Fibroblast of pulmonary artery (primary cell): ENCODE results near the gene GALNT9.

Source experiments
- DNase-seq: peaks from one replicate; pipeline ENCODE4 v3.0.0-alpha.2; 2010; ENCODE audit warnings: low read depth
- H3K4me3 ChIP-seq: replicated peaks from 2 replicates; pipeline ENCODE4 v1.5.1; 2011; ENCODE audit warnings: low read depth, mild to moderate bottlenecking, control low read depth, low read length, moderate library complexity
- CTCF ChIP-seq: IDR thresholded peaks from 2 replicates; pipeline ENCODE4 v1.5.1; 2011; ENCODE audit warnings: mild to moderate bottlenecking, control low read depth, low read length, inconsistent platforms; ENCODE audit errors: missing control alignments

Gene GALNT9

GRCh38 chr12:132342251-132343227, 13.2 kb upstream of the GALNT9 start:
- DNase-seq, result no peak
- H3K4me3 ChIP-seq, result no peak overlapping the region
- TF ChIP-seq CTCF, result peak; percentile 41

GRCh38 chr12:132341318-132342050, 12.1 kb upstream of the GALNT9 start:
- no peak for DNase-seq
- H3K4me3 ChIP-seq, result no peak overlapping the region
- no peak for TF ChIP-seq CTCF

DNA sequence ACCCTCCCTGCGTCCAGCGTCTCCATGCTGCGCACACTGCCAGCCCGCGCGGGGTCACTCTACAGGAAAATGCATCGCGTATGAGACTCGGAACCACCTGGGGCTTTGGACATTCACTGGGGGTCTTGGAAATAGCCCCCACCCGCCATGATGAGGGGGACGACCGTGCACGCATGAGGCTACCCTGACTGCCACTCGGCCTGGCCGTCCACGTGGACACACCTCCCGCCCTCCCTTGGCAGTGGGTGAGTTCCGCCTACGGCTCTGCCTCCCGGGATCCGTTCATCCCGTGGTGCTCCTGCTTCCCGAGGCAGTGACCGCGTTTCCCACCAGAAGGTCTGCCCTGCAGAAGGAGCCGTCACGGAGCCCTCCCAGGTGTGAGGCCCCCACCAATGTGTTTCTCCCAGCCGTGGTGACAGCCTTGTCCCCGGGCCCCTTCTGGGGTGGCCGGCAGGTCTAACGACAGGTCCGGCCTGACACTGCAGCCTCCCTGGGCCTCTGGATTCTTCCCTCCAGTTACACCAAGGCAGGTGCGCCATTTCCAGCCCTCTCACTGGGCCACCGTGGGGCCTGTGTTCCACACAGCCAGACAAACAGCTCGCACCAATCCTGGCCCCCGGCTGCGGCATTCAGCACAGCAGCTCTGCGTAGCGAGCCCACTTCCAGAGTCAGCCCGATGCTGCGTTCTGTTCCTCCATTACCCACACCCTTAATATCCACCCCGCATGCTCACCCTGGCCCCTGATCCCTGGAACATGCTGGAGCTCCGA, 11.1 kb upstream of the GALNT9 start:
- no peak overlapping the region for H3K4me3 ChIP-seq
- TF ChIP-seq CTCF, result no peak
- no peak for DNase-seq

- DNase-seq, result no peak
- no peak overlapping the region for H3K4me3 ChIP-seq
- TF ChIP-seq CTCF, result no peak
Observed at GRCh38 chr12:132339856-132340255, 10.5 kb upstream of the GALNT9 start.

- H3K4me3 ChIP-seq, result no peak overlapping the region
- DNase-seq, result no peak
- no peak for TF ChIP-seq CTCF
Observed at GRCh38 chr12:132338781-132339180, 9.4 kb upstream of the GALNT9 start.

DNA sequence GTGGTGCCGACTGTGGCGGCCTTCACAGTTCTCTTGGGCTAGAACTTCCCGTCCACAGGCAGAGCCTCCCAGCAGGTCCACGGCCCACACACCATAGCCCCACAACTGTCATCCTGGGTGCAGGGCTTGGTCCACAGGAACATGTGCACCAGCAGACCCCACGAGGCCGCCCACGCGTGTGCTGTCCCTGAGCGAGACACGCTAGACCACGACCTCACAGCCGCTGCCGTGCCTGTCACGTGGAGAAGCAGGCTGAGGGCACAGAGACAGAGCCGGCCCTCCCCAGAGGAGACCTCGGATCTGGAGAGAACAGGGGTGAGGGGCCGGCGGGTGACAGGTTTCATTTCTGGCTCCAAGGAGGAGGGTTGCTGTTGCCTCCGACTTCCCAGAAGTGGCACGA, 8.9 kb upstream of the GALNT9 start:
- no peak for DNase-seq
- H3K4me3 ChIP-seq, result no peak overlapping the region
- no peak for TF ChIP-seq CTCF
